HG02571 (cell line): ENCODE data around the gene PADI1.

Experiments used
- ATAC-seq: cut with Tn5 transposase; IDR thresholded peaks from one replicate; pipeline ENCODE4 v1.9.1; 2021; ENCODE audit warnings: mild to moderate bottlenecking, moderate library complexity; ENCODE audit not compliant: unreplicated experiment

Gene PADI1

DNA sequence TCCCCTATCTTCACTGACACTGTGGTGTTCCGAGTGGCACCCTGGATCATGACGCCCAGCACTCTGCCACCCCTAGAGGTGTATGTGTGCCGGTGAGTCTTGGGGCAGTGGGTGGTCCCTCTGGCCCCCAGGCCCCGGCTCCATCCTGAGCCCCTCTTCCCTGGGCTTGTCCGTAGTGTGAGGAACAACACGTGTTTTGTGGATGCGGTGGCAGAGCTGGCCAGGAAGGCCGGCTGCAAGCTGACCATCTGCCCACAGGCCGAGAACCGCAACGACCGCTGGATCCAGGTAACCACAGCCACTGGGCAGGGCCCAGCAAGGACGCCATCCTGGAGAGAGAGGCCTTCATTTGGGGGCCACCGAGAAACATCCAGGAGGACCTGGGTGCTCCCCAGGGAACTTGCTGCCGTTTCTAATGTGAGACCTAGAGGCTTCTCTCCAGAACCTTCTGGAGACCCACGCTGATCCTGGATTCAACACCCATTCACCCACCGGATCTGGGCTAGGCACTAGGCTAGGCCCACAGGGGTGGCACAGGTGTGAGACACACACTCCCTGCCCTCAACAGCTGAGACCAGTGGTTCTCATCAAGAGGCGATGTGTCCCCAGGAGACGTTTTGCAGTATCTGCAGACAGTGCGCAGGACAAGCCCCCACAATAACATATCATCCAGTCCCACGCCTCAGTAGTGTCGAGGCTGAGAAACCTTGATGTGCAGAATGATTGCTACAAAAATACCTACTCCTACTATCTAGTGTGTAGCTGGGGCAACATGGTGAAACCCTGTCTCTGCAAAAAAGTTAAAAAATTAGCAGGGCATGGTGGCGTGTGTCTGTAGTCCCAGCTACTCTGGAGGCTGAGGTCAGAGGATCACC, 66.2 kb downstream of the PADI1 start:
- ATAC-seq, result no peak

DNA sequence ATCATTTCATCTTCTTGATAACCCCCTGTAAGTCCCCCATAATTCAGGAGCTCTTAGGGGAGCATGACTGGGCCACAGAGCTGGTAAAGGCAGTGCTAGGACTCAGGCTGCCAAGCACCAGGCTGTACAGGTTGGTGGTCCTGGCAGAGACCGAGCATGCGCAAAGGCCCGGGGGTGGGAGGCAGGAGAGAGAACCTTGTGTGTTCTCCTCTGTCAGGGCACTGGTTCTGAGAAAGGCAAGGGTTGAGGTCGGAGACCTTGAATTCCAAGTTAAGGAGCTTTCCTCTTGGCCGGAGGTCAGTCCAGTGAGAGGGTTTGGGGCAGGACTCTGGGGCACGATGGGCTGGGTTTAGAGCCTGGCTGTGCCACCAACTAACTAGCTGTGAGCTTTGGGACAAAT, 67.1 kb downstream of the PADI1 start:
- ATAC-seq, result no peak

DNA sequence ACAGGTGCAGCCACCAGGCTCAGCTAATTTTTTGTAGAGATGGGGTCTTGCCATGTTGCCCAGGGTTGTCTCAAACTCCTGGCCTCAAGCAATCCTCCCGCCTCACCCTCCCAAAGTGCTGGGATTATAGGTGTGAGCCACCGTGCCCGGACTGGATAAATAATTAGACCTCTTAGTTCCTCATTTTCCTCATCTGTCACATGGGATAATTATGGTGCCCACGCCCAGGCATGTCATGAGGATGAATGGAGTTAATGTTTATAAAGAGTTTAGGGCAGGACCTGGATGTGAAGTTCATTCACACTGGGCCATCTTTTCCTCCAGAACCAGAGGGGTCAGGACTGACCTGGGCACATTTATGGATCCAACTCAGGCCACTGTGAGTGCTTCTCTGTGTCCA, 67.7 kb downstream of the PADI1 start:
- ATAC-seq, result no peak

DNA sequence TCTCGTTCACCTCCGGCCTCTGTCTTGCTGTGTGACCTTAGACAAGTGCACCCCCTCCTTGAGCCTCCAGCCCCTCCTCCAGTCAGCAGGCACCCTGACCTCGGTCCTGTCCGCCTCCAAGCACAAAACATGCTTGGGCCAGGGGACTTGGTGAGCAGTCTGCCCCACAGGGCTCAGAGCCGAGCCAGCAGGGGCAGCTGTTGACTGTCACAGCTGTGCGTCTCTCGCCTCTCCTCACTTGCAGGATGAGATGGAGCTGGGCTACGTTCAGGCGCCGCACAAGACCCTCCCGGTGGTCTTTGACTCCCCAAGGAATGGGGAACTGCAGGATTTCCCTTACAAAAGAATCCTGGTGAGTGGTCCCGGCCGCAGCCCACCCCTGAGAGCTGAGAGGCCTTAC, 68.2 kb downstream of the PADI1 start:
- no peak for ATAC-seq

DNA sequence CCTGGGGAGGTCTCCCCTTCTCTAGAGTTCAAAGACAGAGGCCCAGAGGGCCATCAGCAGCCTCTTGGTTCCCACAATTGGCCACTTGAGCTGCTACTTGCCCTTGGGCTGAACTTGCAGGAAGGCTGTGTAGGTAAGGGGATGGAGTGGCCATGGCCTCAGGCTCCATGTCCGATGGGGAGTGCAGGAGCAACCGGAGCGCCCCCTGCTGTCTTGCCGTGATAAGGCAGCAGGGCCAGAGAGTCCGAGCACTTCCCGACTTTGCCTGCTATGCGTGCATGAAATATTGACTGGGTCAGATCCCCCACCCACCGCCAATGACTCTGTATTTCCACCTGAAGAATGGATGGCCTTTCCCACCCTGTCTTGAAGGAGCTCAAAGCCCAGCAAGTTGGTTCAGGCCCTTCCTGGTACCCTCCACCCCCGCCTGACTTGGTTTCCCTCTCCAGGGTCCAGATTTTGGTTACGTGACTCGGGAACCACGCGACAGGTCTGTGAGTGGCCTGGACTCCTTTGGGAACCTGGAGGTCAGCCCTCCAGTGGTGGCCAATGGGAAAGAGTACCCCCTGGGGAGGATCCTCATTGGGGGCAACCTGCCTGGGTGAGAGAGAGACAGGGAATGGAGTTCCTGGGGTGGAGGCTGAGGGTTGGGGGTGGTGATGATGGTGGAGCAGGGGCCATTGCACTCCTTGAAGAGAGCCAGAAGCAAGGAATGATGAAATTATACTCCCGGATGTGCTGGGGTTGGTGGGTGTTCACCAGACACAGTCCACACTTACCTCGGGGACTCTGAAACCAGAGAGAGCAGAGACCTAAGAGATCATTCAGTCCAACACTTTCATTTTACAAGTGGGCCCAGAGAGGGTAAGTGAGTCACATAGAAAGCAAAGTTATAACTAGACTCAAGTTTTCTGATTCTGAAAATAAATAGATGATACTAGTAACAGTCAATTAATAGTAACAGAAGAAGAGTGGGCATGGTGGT, 69.5 kb downstream of the PADI1 start:
- ATAC-seq, result no peak

DNA sequence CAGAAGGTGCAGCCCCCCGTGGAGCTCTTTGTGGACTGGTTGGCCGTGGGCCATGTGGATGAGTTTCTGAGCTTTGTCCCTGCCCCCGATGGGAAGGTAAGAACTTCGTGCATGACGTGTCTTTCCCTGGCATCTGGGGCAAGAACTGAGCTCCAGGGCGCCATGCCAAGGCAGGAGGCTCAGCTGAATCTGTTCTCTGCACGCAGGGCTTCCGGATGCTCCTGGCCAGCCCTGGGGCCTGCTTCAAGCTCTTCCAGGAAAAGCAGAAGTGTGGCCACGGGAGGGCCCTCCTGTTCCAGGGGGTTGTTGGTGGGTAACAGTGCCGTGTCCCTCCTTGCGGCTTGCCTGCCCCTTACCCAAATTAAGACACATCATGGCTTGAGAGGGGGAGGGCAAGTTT, 71.6 kb downstream of the PADI1 start:
- no peak for ATAC-seq

DNA sequence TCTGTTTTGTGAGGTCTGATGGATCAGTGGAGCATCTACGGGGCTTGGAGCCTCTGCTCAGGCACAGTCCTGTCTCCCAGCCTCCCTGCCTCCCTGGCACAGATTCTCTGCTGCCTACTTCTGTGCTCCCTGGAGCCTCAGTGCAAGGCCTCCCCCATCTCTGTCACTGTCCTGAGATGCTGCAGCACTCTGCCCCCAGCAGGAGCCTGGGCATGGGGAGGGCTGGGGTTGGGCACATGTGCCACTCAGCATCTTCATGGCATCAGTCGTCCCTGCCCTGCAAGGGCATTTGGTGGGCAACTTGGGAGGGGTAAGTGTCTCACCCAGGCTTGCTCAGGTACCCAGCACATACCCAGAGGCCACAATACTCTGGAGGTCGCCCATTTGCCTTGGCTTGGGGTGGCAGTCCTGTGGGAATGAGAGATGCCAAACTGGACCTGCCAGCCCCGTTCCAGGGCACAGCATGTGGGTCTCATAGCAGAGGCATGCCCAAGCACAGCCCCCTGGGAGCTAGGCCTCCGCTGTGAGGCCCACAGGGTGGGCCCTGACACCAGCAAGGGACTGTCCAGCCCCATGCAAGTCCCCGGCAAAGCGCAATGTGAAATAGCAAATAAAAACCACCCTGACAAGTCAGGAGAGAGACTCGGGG, 72.7 kb downstream of the PADI1 start:
- ATAC-seq, result no peak

DNA sequence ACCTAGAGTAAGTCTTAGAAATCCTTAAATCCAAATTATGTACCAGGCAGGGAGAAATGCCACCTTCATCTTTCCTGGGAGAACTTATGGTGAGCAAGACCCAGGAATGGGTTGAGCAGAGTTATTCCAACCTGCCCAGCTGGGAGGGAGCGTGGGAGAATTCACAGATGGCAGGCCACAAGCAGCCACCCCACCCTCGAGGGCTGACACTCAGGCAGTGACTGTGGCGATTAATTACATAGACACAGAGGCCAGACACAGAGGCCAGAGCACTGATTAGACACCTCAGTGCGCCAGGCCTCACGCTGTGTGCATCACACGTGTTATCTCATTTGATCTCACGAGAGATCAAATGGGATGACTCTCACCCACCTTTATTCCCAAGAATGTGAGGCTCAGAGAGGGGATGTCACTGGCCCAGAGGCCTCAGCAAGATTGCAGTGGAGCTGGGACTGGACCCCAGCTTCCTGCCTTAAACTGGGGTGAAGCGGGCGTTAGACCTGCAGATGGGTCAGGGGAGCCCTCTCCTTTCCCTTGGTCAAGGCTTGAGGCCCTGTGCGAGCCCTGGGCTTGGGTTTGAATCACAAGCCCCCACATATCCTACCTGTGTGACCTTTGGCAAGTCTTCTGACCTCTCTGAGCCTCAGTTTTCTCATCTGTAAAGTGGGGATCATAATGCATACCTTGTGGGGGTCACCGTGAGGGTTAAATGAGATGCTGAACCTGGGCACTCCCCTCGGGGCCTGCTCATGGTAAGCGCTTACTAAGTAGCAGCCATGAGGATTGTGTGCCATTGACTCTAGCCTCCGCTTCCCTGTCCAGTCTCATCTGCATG, 74.3 kb downstream of the PADI1 start:
- no peak for ATAC-seq

DNA sequence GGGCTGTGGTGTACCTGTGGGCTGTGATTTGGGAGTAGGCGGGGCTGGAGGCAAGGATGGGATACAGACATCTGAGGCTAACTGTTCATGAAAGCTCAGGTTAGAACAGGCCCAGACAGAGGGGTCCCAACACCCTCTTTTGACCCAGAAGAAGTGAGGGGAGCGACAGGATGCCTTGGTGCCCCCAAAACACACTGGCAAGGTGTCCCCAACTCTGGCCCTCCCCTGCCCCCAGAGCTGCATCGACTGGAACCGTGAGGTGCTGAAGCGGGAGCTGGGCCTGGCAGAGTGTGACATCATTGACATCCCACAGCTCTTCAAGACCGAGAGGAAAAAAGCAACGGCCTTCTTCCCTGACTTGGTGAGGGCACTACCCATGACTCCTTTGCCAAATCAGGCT, 75.5 kb downstream of the PADI1 start:
- no peak for ATAC-seq

DNA sequence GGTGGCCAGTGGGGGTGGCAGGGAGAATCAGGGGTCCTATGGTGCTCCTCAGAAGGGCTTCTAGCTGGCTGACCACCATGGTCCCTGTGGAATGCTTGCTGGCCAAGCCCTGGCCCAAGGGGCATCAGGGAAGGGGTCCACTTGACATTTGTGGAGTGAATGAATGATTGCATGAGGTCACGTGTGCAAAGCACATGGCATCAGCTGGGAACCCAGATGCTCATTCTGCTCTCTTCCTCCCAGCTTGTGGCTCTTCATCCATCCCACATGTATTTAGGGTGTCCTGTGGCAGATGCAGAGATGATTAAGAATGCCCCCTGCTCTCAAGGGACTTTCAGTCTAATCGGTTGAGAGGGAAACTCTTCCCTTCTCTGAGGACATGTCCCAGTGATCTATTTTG, 76.0 kb downstream of the PADI1 start:
- no peak for ATAC-seq

DNA sequence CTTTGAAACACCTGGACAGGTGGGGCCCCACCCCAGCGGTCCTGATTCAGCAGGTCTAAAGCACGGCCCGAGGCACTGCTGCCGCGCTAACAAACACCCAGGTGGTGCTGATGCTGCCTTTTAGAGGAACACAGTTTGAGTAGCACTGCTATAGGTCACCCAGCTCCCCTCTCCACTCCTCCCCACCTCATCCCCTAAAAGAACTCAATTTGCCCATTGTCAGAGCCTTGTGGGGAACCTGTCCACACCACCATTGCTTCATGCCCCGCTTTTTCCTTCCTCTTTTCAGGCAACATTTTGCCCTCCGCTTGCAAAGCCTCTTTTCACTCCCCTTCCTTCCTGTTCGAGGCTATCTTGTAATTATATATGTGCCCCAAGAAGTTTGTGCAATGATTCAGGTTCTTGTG, 76.8 kb downstream of the PADI1 start:
- ATAC-seq, result no peak

DNA sequence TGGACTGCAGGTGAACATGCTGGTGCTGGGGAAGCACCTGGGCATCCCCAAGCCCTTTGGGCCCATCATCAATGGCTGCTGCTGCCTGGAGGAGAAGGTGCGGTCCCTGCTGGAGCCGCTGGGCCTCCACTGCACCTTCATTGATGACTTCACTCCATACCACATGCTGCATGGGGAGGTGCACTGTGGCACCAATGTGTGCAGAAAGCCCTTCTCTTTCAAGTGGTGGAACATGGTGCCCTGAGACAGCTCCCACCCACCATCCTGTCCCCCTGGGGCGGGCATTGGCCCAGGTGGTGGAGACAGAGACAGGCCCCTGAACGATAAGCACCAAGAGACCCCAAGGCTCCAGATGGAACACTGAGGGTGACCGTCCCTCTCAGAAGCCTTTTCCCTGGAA, 77.9 kb downstream of the PADI1 start:
- ATAC-seq, result no peak

DNA sequence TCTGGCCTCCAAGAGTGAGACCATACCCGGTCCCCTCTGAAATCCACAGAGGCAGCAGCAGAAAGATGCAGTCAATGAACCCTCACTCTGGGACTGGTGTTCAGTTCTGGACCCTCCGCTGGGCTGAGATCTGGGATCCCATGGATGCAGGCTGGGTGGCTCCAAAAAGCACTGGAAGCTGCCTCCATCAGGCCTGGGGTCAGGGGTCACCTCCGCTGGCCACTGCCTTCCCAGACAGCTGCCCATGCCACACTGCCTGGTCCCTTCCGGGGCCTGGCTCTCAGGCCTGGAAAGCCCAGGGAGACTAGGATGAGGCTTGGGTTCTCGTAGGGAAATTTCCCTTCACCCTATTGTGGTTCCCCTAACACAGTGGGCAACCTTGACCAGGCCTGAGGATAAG, 81.7 kb downstream of the PADI1 start:
- no peak for ATAC-seq

DNA sequence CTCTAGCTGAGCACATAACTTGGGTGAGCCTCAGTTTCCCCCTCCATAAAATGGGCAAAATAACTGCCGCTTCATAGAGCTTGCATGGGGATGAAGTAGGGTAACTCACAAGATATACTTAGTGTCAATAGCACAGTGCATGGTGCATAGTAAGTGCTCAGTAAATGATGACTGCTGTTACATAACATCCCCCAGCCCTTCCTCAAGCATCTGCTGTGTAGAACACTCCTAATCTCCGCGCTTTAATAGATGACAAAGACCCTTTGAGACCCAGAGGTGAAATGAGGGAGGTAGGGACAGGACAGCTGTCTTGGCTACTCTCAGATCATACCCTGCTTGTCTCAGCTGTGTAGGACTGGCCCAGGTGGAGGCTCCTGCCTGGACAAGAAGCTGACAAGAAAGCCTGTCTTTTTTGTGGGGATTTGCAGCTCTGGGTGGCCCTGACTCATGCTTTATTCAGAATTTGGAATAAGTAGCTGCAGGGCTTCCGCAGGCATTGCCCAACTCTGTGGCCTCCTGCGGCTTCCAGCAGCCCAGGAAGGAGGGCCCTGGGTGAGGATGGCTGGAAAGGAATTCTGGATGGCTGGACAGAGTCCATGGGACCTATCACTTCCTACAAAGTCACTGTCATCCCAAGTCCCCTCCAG, 82.3 kb downstream of the PADI1 start:
- ATAC-seq, result no peak

DNA sequence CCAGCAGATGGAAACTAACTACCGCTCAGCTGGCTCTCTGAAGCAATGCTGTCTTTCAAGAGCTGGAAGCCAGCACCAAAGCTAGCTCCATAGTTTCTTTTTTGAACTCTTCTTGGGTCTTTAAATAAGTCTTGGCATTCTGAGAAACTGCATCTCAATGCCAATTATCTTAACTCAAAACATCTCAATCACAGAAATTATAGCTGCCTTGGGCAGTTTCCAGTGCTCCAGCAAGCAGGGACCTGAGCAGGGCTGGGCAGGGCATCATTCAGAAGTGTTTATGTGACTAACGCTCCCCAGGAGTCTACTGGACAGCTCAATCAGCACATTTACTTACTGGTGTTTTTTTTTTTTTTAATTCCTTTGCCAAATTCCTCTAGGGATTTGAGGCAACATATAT, 84.8 kb downstream of the PADI1 start:
- ATAC-seq, result no peak

DNA sequence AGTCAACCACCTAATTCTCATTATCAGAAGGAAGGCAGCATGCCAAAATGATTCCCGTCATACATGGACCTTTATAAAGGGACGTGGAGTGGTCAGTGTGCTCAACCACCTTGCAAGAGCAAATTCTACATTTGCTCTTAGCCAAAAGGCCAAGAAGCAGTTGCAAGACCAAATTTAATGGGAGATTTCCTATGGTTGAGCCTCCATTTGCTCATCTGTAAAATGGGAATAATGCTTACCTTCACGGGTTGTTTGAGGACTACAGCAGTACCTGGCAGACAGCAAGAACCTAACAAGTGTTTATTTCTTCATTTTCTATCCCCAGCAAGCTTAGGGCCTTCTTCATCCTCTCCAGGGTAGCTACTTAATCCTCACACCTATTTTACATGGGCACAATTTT, 85.6 kb downstream of the PADI1 start:
- ATAC-seq, result no peak

DNA sequence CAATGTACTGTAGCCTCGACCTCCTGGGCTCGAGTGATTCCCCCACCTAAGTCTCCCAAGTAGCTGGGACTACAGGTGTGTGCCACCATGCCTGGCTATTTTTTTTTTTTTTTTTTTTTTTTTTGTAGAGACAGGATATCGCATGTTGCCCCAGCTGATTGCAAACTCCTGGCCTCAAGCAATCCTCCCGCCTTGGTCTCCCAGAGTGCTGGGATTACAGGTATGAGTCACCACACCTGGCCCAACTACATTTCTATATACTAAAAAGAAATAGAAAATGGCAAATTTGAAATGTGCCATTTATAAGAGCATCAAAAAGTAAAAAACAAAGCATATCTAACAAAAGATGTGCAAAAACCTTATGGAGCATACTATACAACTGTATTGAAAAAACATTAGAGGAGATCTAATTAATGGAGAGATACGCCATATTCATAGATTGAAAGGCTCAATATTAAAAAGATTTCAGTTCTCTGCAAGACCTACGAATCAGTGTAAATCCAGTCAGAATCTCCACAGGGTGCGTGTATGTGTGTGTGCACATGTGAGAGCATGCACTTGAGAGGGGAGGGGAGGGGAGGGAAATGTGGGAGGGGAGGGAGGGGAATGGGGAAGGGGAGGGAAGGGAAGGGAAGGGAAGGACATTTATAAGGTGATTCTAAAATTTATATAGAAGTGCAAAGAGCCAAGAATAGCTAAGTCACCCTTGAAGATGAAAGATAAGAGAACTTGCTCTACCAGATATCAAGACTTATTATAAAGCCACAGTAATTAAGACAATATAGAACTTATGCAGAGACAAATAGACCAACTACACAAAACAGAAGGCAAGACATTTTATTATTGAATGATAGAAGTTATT, 87.6 kb downstream of the PADI1 start:
- no peak for ATAC-seq

DNA sequence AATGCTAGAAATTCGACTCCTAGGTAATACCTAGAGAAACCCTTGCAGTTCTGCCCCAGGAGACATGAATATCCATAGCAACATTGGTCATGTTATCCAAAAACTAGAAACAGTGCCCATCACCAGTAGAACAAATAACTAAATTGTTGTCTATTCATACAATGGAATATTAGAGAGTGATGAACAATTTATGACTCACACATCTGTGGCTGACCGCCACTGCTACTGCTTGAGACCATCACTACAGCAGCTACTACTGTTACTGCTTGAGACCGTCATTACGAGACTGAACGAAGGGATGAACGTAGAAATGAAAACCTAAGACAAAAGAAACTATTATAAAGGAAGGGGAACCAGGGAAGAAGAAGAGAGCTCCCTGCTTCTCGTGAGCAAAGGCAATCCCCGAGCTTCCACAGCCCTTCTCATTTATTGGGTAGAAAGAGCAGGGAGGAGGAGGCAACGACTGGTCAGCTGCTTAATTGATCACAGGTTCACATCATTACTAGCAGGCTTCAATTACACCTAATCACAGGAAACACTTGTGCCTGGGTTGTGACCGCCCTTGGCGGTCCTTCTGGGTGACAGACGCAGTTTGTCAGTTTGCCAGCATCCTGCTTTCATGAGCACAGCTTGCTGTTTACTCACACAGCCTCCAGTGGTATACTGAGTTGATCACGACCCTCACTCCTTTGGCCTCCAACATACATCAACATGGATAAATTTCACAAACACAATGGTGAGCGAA, 88.9 kb downstream of the PADI1 start:
- no peak for ATAC-seq
